Ovary (tissue), 3 donors: ENCODE data around the gene SLC39A12.

Experiments
- CTCF ChIP-seq, 3 donors: fragments of 450-650 bp in 2 of 3; fragments of 200-600 bp in 1 of 3; IDR thresholded peaks; one replicate each; pipeline versions ENCODE4 v1.5.1 to v1.8.0; 2016 to 2022; ENCODE audit warnings: antibody characterized with exemption in 3 of 3, mild to moderate bottlenecking in 1 of 3
- EP300 ChIP-seq: sonication (generic); formaldehyde crosslinking; IDR thresholded peaks from one replicate; pipeline ENCODE4 v1.6.1; 2017; ENCODE audit warnings: antibody characterized with exemption
- POLR2A ChIP-seq: fragments of 450-650 bp; IDR thresholded peaks from one replicate; pipeline ENCODE4 v1.6.1; 2017; ENCODE audit warnings: antibody characterized with exemption, mild to moderate bottlenecking, moderate library complexity
- donor health status: DM: no; HTN: no; CAD: no.

GRCh38 chr10:18087355-18087754 is 135.6 kb downstream of the SLC39A12 start:
- TF ChIP-seq CTCF (IDR thresholded peaks at IDR 0.05) = no peak
- no peak for TF ChIP-seq POLR2A
- TF ChIP-seq EP300 = no peak
